DOHH2 (cell line): ENCODE data around the gene CEP57L1.

Source experiments
- H3F3A ChIP-seq: fragments of 200-600 bp; sonication (generic), shearing (Covaris generic); 2 replicates; pipeline ENCODE4 v1.6.0; 2016; ENCODE audit warnings: antibody characterized with exemption, mild to moderate bottlenecking; ENCODE audit not compliant: control insufficient read depth, insufficient read depth
- H3K27ac ChIP-seq: fragments of 200-600 bp; sonication (generic); 2 replicates; pipeline ENCODE4 v1.5.1; 2014; ENCODE audit warnings: low read depth, mild to moderate bottlenecking, low read length, moderate library complexity
- H3K27me3 ChIP-seq: fragments of 200-600 bp; sonication (generic); 2 replicates; pipeline ENCODE4 v1.6.1; 2014; ENCODE audit warnings: mild to moderate bottlenecking, low read length, mixed read lengths; ENCODE audit not compliant: control insufficient read depth
- H3K36me3 ChIP-seq: fragments of 200-600 bp; sonication (generic); 2 replicates; pipeline ENCODE4 v1.6.1; 2014; ENCODE audit warnings: mild to moderate bottlenecking, low read length, moderate library complexity, mixed read lengths; ENCODE audit not compliant: control insufficient read depth
- H3K4me1 ChIP-seq: fragments of 200-600 bp; sonication (generic); 2 replicates; pipeline ENCODE4 v1.6.1; 2014; ENCODE audit warnings: mild to moderate bottlenecking, low read length, mixed read lengths; ENCODE audit not compliant: control insufficient read depth
- H3K4me2 ChIP-seq: fragments of 200-600 bp; sonication (generic); 2 replicates; pipeline ENCODE4 v1.6.0; 2014; ENCODE audit warnings: mild to moderate bottlenecking, low read length, moderate library complexity
- H3K4me3 ChIP-seq: fragments of 200-600 bp; sonication (generic); 2 replicates; pipeline ENCODE4 v1.5.1; 2014; ENCODE audit warnings: mild to moderate bottlenecking, low read length, mixed read lengths
- H3K79me2 ChIP-seq: fragments of 200-600 bp; sonication (generic); 2 replicates; pipeline ENCODE4 v1.6.1; 2014; ENCODE audit warnings: mild to moderate bottlenecking, low read length, mixed read lengths; ENCODE audit not compliant: control insufficient read depth
- H3K9me2 ChIP-seq: fragments of 200-600 bp; sonication (generic); replicated peaks from 2 replicates; pipeline ENCODE4 v1.6.1; 2014; ENCODE audit warnings: mild to moderate bottlenecking, low read length, mixed read lengths; ENCODE audit not compliant: control insufficient read depth
- H3K9me3 ChIP-seq: fragments of 200-600 bp; sonication (generic); 2 replicates; pipeline ENCODE4 v1.6.1; 2014; ENCODE audit warnings: antibody characterized with exemption, low read length, mixed read lengths; ENCODE audit not compliant: control insufficient read depth, insufficient read depth
- H4K20me1 ChIP-seq: fragments of 200-600 bp; sonication (generic); 2 replicates; pipeline ENCODE4 v1.6.0; 2014; ENCODE audit warnings: low read depth, mild to moderate bottlenecking, antibody characterized with exemption, low read length, moderate library complexity; ENCODE audit not compliant: control insufficient read depth, insufficient read depth
- EZH2phosphoT487 ChIP-seq: fragments of 200-600 bp; sonication (generic); IDR thresholded peaks from 2 replicates; pipeline ENCODE4 v1.6.1; 2017; ENCODE audit warnings: borderline replicate concordance, mild to moderate bottlenecking, antibody characterized with exemption, low read length, moderate library complexity, mixed read lengths
- TF ChIP-seq, protein P1 (sequence below): fragments of 200-600 bp; sonication (generic); IDR thresholded peaks from one replicate; pipeline ENCODE4 v1.5.1; 2014; ENCODE audit warnings: antibody characterized with exemption, mild to moderate bottlenecking, low read depth, low read length; ENCODE audit not compliant: poor library complexity, severe bottlenecking

CEP57L1 gene

DNA sequence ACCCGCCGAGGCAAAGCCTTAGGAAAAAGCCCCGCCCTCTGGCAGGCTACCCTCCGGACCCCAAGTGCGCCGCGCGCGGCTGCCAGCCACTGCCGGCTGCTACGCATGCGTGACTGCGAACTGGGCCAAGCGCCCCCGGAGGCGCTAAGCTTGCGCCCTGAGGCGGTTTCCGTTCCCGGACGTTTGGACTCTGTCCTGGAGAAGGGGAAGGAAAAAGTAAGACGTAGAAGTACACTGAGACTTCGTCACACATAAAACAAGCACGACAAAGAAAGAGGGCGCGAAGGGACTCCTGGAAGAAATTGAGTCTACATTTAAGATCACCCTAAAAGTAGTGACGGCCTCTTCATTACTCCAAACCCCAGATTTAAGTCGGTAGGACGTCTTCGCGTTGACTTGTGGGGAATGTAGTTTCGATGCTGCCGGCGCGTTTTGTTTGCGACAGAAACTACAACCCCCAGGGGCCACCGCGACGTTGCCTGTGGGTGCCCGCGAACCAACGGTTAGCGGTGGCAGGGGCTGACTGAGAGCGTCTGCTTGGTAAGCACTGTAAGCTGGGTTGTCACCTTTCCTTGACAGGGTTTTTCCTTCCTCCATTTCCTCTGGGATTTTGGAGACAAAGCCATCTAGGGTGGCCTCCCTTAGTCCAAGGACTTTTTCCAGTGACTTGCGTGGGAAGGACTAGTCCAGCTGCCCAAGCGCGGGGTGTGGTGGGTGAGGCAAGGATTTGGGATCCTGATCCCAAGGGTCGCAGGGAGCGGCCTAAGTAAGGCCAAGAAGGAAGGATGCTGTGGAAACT lies at the start of gene CEP57L1:
CEP57L1 (plus strand) TSS at position 472 of the 799 bp plus-strand sequence. CDS start 49,715 bp downstream, outside the sequence.
- TF ChIP-seq, protein P1, sequence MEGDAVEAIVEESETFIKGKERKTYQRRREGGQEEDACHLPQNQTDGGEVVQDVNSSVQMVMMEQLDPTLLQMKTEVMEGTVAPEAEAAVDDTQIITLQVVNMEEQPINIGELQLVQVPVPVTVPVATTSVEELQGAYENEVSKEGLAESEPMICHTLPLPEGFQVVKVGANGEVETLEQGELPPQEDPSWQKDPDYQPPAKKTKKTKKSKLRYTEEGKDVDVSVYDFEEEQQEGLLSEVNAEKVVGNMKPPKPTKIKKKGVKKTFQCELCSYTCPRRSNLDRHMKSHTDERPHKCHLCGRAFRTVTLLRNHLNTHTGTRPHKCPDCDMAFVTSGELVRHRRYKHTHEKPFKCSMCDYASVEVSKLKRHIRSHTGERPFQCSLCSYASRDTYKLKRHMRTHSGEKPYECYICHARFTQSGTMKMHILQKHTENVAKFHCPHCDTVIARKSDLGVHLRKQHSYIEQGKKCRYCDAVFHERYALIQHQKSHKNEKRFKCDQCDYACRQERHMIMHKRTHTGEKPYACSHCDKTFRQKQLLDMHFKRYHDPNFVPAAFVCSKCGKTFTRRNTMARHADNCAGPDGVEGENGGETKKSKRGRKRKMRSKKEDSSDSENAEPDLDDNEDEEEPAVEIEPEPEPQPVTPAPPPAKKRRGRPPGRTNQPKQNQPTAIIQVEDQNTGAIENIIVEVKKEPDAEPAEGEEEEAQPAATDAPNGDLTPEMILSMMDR: no peak
- TF ChIP-seq EZH2phosphoT487: no peak
- H3K4me3 ChIP-seq: peak within 1 kb of the TSS; percentile 98
- H4K20me1 ChIP-seq: no peaks in the 10 kb centered on the region
- peak within 1 kb of the TSS; percentile 82 for H3K27ac ChIP-seq
- peaks cover 27% of the 10 kb centered on the region for H3K4me1 ChIP-seq
- peaks cover 20% of the 10 kb centered on the region for H3K79me2 ChIP-seq
- H3K4me2 ChIP-seq: peak within 1 kb of the TSS; percentile 91
- H3F3A ChIP-seq: peaks cover 7% of the 10 kb centered on the region; the same call in 1 of the 2 replicates
- no peaks in the 10 kb centered on the region for H3K9me3 ChIP-seq
- H3K36me3 ChIP-seq: peaks cover 3% of the 10 kb centered on the region; the same call in 1 of the 2 replicates
- no peaks in the 10 kb centered on the region for H3K9me2 ChIP-seq
- peaks cover 8% of the 10 kb centered on the region; the same call in 1 of the 2 replicates for H3K27me3 ChIP-seq

DNA sequence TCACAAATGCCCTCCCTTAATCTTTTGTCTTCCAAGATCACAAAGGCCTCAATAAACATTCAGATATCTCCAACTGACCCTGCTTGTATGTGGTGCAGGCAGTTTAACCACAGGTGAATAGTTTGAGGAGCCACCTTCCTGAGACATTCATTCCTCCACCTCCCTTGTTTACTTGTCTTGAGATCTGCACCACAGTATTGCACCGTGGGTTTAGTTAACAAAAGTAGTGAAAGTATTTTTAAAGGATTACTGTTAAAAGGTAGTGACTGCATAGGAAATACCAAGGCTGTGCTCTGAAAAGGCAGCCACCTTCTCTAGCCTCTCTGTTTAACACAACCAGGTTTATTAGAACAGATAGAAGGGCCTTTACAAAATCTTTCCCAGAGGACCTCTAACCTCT lies 47.1 kb upstream of the CEP57L1 start:
- H3K4me3 ChIP-seq: no peak overlapping the region
- H3K9me3 ChIP-seq: no peaks in the 10 kb centered on the region
- no peak overlapping the region for H3K27ac ChIP-seq
- H3F3A ChIP-seq: no peaks in the 10 kb centered on the region
- H3K4me2 ChIP-seq: no peak overlapping the region
- H4K20me1 ChIP-seq: no peaks in the 10 kb centered on the region
- H3K36me3 ChIP-seq: no peaks in the 10 kb centered on the region
- H3K27me3 ChIP-seq: no peaks in the 10 kb centered on the region
- no peak for TF ChIP-seq EZH2phosphoT487
- TF ChIP-seq, protein P1: no peak
- no peaks in the 10 kb centered on the region for H3K9me2 ChIP-seq
- H3K79me2 ChIP-seq: no peaks in the 10 kb centered on the region
- H3K4me1 ChIP-seq: peaks cover 24% of the 10 kb centered on the region

DNA sequence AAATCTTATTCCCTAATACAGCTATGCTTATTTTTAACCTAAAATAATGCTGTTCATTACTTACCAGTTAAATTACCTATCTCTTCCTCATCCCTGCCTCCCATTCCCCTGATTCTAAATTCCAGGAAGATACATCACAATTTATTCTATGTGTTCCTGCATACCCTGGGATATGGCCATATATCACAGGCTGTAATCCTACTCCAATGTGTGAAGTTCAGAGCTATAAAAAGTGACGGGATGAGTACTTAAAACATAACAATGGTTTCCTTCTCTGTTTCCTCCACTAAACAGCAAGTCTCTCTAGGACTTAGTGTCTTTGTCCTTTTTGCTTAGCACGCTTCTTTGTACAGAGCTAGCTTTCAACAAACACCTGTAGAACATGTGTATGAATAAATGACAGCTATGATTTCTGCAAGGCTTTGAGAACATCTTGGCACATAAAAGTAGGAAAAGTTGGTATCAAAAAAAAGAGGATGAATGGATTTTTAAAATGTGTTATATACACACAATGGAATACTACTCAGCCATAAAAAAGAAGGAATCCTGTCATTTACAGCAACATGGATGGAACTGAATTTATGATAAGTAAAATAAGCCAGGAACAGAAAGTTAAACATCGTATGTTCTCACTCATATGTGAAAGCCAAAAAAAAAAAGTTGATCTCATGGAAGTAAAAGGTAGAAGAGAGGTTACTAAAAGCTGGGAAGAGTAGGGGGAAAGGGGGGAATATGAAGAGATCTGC lies 46.5 kb upstream of the CEP57L1 start:
- Histone ChIP-seq H3K9me3 (no peaks in the 10 kb centered on the region), H3K4me3 (no peak overlapping the region), H3K27ac (no peak overlapping the region), H3K4me2 (no peak overlapping the region), H3K9me2 (no peaks in the 10 kb centered on the region), H3F3A (no peaks in the 10 kb centered on the region), H3K36me3 (no peaks in the 10 kb centered on the region), H3K79me2 (no peaks in the 10 kb centered on the region), H3K4me1 (peaks cover 26% of the 10 kb centered on the region), H3K27me3 (no peaks in the 10 kb centered on the region), H4K20me1 (no peaks in the 10 kb centered on the region)
- TF ChIP-seq, protein P1: no peak
- no peak for TF ChIP-seq EZH2phosphoT487
